WTC11 (cell line): ENCODE results near the gene PGM2. TPM values are rescaled to one million over a fixed set of nuclear protein-coding genes. Genes with fewer than 3 reads are reported as not detected.

Source experiments
- ATAC-seq: fragments of 200-7000 bp; cut with Tn5 transposase; 2 replicates; pipeline ENCODE4 v1.10.0; 2021; ENCODE audit warnings: mild to moderate bottlenecking, moderate library complexity
- CTCF ChIA-PET: fragments of 300-600 bp; sonication (Branson Sonifier 250); formaldehyde crosslinking; loops from one replicate; lab custom pipeline; 2021; ENCODE audit warnings: antibody characterized with exemption; lab: Charles Lee
- POLR2A ChIA-PET: fragments of 350-600 bp; sonication (Branson Sonifier 250); formaldehyde crosslinking; loops from one replicate; lab custom pipeline; 2021; ENCODE audit warnings: antibody characterized with exemption; lab: Charles Lee
- DNase-seq: peaks from one replicate; pipeline ENCODE4 v3.0.0; 2021; ENCODE audit warnings: low spot score
- H3K27ac Mint-ChIP-seq: 2 replicates; pipeline ENCODE4 v1.8.0; 2021; ENCODE audit warnings: mixed read lengths
- H3K27me3 Mint-ChIP-seq: 2 replicates; pipeline ENCODE4 v1.8.0; 2021; ENCODE audit warnings: low read depth, mild to moderate bottlenecking, moderate library complexity, mixed read lengths
- H3K36me3 Mint-ChIP-seq: 2 replicates; pipeline ENCODE4 v1.8.0; 2021; ENCODE audit warnings: mixed read lengths
- H3K4me1 Mint-ChIP-seq: 2 replicates; pipeline ENCODE4 v1.8.0; 2022; ENCODE audit warnings: mixed read lengths
- H3K4me3 Mint-ChIP-seq: 2 replicates; pipeline ENCODE4 v1.8.0; 2021; ENCODE audit warnings: mild to moderate bottlenecking, moderate library complexity, mixed read lengths
- H3K9me3 Mint-ChIP-seq: 2 replicates; pipeline ENCODE4 v1.8.0; 2021; ENCODE audit warnings: mixed read lengths
- CDX4 ChIP-seq: fragments of 250-450 bp; sonication (Bioruptor Pico); IDR thresholded peaks from 2 replicates; pipeline ENCODE4 v1.9.0; 2021; ENCODE audit warnings: moderate library complexity, mild to moderate bottlenecking, inconsistent platforms, borderline replicate concordance
- ETV6 ChIP-seq: sonication (generic); formaldehyde crosslinking; IDR thresholded peaks from 2 replicates; pipeline ENCODE4 v1.8.1; 2022; ENCODE audit warnings: mild to moderate bottlenecking, missing genetic modification reagents
- IRF2 ChIP-seq: sonication (generic); formaldehyde crosslinking; IDR thresholded peaks from 2 replicates; pipeline ENCODE4 v1.8.0; 2022; ENCODE audit warnings: low read depth, missing genetic modification reagents, borderline replicate concordance
- MYBL2 ChIP-seq: sonication (generic); formaldehyde crosslinking; IDR thresholded peaks from 2 replicates; pipeline ENCODE4 v1.8.1; 2023; ENCODE audit warnings: mild to moderate bottlenecking, moderate library complexity, missing genetic modification reagents
- PRDM15 ChIP-seq: sonication (generic); formaldehyde crosslinking; IDR thresholded peaks from 2 replicates; pipeline ENCODE4 v1.8.0; 2022; ENCODE audit warnings: missing genetic modification reagents
- total RNA-seq: library from RNA; stranded (reverse); gene quantifications from 3 replicates; pipeline ENCODE4 v1.2.3, GENCODE V29; 2021

PGM2 gene
- total RNA-seq, 1 experiment from 2014 or later = 31.4 TPM

- CTCF ChIA-PET = no interaction called here
Observed at GRCh38 chr4:37910091-37910486, 83.6 kb downstream of the PGM2 start.

More at GRCh38 chr4:37910091-37910486, 83.6 kb downstream of the PGM2 start:
- no peak for DNase-seq
- H3K4me3 Mint-ChIP-seq = no peak overlapping the region
- POLR2A ChIA-PET = no interaction called here
- no peak for TF ChIP-seq ETV6 (CRISPR knock-in tag)
- TF ChIP-seq IRF2 = no peak
- no peak for TF ChIP-seq MYBL2 (CRISPR knock-in tag)
- TF ChIP-seq CDX4 = no peak
- no peak for TF ChIP-seq PRDM15 (CRISPR knock-in tag)
- TF ChIP-seq, all 79 proteins: peak for 0
- Mint-ChIP-seq H3K9me3 (no peaks in the 10 kb centered on the region), H3K4me1 (peaks cover 21% of the 10 kb centered on the region), H3K27me3 (no peaks in the 10 kb centered on the region), H3K36me3 (no peaks in the 10 kb centered on the region), H3K27ac (no peak overlapping the region)
- no peak for ATAC-seq

Other genes starting within 250 kb of the PGM2 start
- 10.1 to 14.4 TPM (median 12.5 TPM) in 3 replicates for gene RELL1, start 140.3 kb upstream of the PGM2 start, total RNA-seq
- 134 to 151 TPM (median 142 TPM) in 3 replicates for gene TBC1D1, start 64.4 kb downstream of the PGM2 start, total RNA-seq
- 0.35 TPM in 1 of 3 replicates, not detected in the others for gene PTTG2, start 133.7 kb downstream of the PGM2 start, total RNA-seq